NCI-H446 (cell line): Measurements from ENCODE around the gene FAM222A.
"Not testable (repeated sequence)": the region's sequence is repeated elsewhere in the genome, so short reads cannot be mapped to it uniquely, and the experiment has no call there.

Source experiments
- DNase-seq, 2 experiments: peaks; one replicate each; lab custom pipeline; 2025; lab: John Stamatoyannopoulos, UW

The FAM222A gene

DNA sequence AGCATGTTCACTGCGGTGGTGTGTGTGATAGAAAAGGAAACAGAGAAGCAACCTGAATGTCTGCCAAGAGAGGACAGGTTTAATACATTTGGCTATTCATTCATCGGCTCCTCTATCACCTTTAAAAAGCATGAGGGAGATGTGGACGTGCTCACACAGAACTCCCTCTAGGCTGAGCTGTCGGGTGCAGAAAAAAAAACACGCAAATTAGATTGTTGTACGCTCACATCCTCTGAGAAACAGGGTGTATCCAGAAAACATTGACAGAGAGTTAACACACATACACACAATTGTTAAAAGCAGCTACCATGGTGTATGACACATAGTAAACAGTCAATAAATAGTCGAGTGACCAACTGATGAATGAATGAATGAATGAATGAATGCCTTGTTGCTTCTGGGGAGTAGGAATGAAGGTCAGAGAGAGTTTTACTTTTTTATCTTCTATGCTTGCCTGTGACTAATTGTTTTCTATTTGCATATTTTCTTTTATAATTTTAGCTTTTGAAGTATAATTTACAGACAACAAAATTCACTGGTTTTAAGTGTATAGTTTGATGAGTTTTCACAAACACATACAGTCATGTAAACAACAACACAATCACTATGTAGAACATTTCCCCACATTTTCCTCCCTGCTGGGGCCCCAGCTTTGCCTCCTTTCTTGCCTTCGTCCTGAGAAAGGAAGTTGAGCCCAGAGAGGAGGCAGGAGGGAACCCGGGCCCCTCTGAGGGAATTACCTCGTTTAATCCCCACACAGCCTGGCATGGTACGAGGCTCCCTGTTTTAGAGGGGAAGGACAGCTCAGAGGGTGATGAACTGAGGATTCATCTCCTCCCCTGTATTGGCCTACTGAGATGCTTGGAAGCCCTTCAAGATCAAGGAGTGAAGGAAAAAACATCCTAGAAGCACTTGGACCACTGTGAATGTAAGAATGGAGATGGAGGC is 19.7 kb upstream of the FAM222A start:
- DNase-seq: no peak

GRCh38 chr12:109694629-109695028 is 19.0 kb upstream of the FAM222A start:
- not testable (repeated sequence) for DNase-seq

- DNase-seq: no peak
Measured at GRCh38 chr12:109695416-109695815, 18.2 kb upstream of the FAM222A start.

DNA sequence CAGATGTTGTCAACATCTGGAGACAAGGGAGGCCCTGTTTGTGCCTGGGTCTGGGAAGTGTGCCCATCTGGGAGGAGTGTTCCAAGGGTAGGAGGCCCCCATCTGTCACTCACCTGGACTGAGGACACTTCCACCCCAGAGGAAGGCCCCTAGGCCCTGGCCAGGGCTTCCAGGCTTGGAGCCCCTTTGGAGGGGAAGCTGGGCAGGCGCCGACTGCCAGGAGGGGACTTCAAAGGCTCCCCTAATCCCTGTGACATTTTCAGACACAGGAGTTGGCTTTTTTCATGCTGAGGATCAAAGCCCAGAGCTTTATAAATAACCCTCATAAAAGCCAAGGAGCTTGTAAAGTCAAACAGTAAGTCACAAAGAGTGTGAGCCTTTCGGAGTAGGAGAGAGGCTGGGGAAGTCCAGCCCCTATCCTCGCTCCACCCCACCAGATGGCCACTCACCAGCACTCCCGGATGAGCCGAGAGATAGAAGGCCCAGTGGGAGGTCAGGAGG is 17.6 kb upstream of the FAM222A start:
- DNase-seq: no peak

- no peak for DNase-seq
Measured at GRCh38 chr12:109696485-109697269, 16.9 kb upstream of the FAM222A start.

- no peak for DNase-seq
Measured at GRCh38 chr12:109697270-109697553, 16.4 kb upstream of the FAM222A start.

GRCh38 chr12:109697877-109698468 is 15.7 kb upstream of the FAM222A start:
- no peak for DNase-seq

DNA sequence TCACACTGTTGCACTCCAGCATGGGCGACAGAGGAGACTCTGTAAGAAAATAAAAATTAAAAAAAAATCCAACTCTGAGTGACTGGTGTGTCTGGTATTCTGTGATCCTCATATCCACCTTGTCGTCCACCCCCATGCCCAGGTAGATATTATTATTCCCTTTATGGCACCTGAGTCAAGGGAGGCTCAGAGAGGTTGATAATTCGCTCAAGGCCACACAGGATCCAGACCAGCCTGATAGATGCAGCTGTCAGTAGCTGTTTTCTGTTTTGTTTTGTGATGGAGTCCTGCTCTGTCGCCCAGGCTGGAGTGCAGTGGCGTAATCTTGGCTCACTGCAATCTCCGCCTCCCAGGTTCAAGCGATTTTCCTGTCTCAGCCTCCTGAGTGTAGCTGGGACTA is 14.8 kb upstream of the FAM222A start:
- DNase-seq: no peak

DNA sequence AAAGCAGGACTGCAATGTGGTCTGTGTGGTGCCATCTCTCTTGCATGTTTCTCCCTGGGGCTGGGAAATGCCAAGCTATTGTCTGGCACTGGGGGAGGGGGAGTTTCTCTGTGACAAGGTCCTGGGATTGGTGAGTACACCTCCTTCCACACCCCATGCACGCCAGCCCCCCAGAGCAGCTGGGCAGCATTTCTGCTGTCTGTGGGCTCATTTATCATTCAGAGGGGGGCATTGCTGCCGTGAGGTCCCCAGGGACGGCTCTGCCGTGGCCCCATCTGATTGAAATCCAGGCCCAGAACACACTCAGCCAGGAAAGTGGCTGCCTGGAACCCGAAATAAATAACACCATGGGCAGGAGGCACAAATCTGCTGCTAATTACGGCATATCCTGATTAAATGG is 12.6 kb upstream of the FAM222A start:
- DNase-seq: no peak

DNA sequence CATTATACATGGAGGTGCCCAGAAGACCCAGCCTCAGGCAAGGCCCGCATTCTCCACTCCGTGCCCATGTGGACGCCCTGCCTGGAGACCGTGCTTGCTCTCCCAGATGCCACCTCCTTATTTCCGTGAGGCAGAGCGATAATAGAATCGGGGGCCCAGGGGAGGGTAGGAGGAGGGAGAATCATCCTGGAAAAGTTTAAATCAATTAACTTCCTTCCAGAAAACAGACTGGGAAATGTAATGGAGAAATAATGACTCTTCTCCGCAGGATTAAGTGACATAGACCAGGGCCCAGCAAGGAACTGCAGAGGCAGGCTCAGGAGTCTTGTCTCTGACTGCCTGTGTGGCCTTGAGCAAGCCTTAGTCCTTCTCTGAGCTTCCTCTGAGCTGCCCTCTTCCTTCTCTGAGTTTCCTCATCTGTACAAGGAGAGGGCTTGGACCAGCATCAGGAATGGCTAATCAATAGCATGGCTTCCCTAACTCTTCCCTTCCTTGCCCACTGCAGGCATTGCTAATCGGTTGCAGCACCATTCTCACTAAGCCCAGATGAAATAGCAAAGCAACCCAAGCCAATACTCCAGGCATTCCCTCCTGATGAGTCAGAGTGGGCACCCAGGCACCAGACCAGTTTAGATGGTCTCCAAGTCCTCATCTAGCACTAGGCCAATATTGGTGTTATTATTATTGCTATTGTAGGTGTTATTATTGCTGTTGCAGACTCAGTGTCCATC is 11.3 kb upstream of the FAM222A start:
- DNase-seq: no peak

DNA sequence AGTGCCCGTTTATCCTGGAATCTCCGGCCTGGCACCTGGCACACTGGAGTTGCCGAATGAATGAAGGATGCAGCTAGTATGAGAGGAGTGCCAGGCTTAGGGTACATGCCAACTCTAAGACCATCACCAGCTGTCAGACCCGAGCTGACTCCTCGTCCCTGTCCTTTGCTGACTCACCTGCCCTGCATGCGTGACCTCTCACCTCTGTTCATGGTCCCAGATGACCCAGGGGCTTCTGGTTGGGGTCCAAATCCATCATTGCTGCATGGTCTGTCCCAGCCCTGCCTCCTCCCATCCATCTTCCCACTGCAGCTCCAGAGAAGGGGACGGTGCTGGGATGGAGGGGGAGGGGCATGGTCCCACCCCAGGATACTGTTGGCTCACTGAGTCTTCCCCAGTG is 9.9 kb upstream of the FAM222A start:
- DNase-seq: no peak

- DNase-seq: no peak
Measured at GRCh38 chr12:109704371-109705098, 9.1 kb upstream of the FAM222A start.

- DNase-seq: no peak
Measured at GRCh38 chr12:109705291-109705690, 8.3 kb upstream of the FAM222A start.

GRCh38 chr12:109706398-109706746 is 7.3 kb upstream of the FAM222A start:
- DNase-seq: no peak

DNA sequence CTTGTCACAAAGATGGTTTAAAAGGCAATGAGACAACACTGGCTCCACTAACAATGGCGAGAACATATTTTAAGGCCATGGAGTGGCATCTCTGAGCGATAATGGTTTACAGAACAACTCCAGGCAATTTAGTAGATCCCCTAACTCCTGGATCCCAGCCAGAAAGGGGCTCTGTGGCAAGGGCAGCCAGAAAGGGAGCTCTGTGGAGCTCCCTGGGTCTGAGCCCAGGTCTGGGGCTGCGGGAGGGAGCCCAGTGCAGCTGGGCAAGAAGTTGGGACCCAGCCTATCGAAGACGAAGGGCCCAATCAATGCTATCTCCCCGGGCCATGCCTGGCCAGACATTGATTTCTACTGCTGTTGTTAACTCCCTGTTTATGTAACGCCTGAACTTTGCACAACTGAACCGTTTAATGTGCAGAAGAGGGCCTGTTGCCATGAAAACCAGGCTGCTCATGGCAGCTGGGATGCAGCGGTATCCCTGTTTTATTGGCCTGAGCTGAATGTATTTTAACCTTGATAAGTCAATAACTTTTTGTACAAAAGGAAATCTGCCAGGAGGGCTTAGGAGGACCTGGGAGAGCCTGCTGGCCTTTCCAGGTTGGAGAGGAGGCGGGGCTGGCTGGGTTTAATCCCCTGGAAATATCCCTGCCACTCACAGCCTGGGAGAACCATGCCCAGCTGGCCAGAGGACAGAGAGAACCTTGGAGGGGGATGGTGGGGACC is 6.7 kb upstream of the FAM222A start:
- no peak for DNase-seq

DNA sequence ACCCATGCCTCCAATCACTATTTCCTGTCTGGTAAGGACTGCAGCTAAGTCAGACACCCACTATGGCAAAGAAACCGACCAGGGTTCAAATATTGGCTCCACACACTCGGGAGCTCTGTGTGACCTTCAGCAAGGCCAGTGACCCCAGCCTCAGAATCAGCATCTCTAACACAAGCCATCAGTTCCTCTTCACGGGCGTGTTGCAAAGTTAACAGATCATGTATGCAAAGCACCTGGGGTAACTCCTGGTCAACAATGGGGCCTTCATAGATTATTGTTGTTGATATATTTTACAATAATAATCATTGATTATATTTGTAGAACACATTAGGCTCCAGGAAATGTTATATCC is 6.2 kb upstream of the FAM222A start:
- no peak for DNase-seq

GRCh38 chr12:109708939-109709338 is 4.7 kb upstream of the FAM222A start:
- DNase-seq: no peak

DNA sequence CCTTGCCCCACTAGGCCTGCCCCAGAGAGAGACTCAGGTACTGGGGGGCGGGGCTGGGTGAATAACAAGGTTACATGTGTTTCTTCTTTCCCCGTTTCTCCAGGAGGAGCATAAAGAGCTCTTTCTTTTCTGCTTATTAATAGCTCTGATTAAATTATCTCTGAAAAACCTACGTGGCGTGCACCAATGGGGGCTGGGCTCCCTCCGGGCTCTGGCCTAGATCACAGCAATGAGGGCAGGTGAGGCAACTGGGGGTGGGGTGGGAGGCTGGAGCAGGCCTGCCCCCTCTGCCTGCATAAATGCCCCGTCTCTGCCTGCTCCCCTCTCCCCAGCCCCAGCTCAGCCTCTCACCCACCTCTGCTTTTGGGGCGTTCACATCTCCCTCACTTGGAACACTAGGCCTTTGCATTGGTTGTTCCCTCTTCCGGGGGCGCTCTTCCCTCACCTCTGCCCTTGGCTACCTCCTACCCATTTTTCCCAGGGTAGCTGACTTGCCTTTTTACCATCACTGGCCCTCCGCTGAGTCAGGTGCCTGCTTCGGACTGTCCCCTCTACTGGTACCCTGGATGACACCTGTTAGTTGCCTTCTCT is 4.1 kb upstream of the FAM222A start:
- no peak for DNase-seq

DNA sequence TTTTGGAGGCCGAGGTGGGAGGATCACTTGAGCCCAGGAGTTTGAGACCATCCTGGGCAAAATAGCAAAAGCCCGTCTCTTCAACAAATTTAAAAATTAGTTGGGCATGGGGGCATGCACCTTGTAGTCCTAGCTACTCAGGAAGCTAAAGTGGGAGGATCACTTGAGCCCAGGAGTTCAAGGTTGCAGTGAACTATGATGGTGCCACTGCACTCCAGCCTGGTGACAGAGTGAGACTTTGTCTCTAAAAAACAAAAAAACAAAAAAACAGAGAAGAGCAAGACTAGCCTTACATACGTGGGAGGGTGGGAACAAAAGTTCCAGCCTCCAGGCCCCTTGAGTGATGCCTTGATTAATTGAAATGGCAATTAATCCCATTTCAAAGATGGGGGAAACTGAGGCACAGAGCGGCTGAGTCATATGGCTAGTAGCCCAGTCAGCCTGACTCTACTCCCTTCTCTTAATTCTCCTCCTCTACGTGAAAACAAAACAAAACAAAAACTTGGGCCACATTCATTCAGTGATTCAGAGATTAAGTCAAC is 3.3 kb upstream of the FAM222A start:
- no peak for DNase-seq
